22Rv1 (cell line): ENCODE results near the gene CLIC5.

Source experiments
- CTCF ChIP-seq: fragments of 450-650 bp; IDR thresholded peaks from 2 replicates; pipeline ENCODE4 v1.5.1; 2017; ENCODE audit warnings: mild to moderate bottlenecking
- ZFX ChIP-seq: fragments of 450-650 bp; IDR thresholded peaks from 2 replicates; pipeline ENCODE4 v1.6.1; 2017; ENCODE audit warnings: antibody characterized with exemption, borderline replicate concordance

GRCh38 chr6:46010270-46010669, 5.4 kb downstream of the CLIC5 start:
- TF ChIP-seq CTCF = no peak
- no peak for TF ChIP-seq ZFX
